NT2/D1 (cell line): ENCODE results near the gene QPRT.
"Not testable (repeated sequence)": the region's sequence is repeated elsewhere in the genome, so short reads cannot be mapped to it uniquely, and the experiment has no call there.

Source experiments
- DNase-seq: peaks from one replicate; pipeline ENCODE4 v3.0.0-alpha.2; 2011; ENCODE audit warnings: low read depth, low spot score
- H3K27me3 ChIP-seq: 2 replicates; pipeline ENCODE4 v1.6.0; 2011; ENCODE audit warnings: mild to moderate bottlenecking; ENCODE audit not compliant: insufficient read length, insufficient read depth
- H3K36me3 ChIP-seq: 2 replicates; pipeline ENCODE4 v1.6.1; 2011; ENCODE audit warnings: mild to moderate bottlenecking, low read length, mixed read lengths; ENCODE audit not compliant: insufficient read depth, insufficient read length
- H3K4me1 ChIP-seq: 2 replicates; pipeline ENCODE4 v1.5.1; 2011; ENCODE audit not compliant: insufficient read depth, insufficient read length
- H3K4me3 ChIP-seq: 2 replicates; pipeline ENCODE4 v1.5.1; 2011; ENCODE audit warnings: low read depth; ENCODE audit not compliant: insufficient read length
- H3K9ac ChIP-seq: 2 replicates; pipeline ENCODE4 v1.6.0; 2011; ENCODE audit warnings: low read depth; ENCODE audit not compliant: insufficient read length
- H3K9me3 ChIP-seq: 2 replicates; pipeline ENCODE4 v1.5.1; 2011; ENCODE audit warnings: mild to moderate bottlenecking, low read length; ENCODE audit not compliant: insufficient read depth
- SUZ12 ChIP-seq: IDR thresholded peaks from 2 replicates; pipeline ENCODE4 v1.6.1; 2011; ENCODE audit not compliant: insufficient read length, insufficient read depth; ENCODE audit errors: extremely low read depth
- YY1 ChIP-seq: IDR thresholded peaks from 2 replicates; pipeline ENCODE4 v1.6.1; 2011; ENCODE audit not compliant: insufficient read length, insufficient read depth
- ZNF274 ChIP-seq: IDR thresholded peaks from 2 replicates; pipeline ENCODE4 v1.6.1; 2011; ENCODE audit warnings: mild to moderate bottlenecking, low read depth, low read length

QPRT gene

DNA sequence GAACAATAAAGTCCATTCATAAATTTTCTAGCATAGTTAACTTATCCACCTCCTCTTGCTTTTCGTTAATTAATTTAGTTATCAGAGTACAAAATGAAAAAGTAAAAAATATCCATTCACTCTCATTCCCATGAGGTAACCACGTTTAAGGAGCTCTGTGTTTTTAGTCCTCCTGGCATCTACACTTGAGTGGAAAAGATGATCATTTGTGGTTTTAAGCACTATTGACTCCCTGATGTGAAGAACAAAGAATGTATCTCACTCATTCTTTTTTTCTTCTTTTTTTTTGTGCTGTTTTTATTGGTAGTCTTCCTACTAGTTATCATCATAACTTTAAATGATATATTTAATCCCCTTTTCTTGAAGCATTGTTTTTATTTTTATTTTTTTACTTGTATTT, 26.1 kb downstream of the QPRT start:
- H3K4me1 ChIP-seq, result no peaks in the 10 kb centered on the region
- no peaks in the 10 kb centered on the region for H3K36me3 ChIP-seq
- no peak for TF ChIP-seq YY1
- H3K9me3 ChIP-seq, result no peaks in the 10 kb centered on the region
- no peaks in the 10 kb centered on the region for H3K27me3 ChIP-seq
- no peak overlapping the region for H3K9ac ChIP-seq
- no peak overlapping the region for H3K4me3 ChIP-seq
- no peak for DNase-seq

DNA sequence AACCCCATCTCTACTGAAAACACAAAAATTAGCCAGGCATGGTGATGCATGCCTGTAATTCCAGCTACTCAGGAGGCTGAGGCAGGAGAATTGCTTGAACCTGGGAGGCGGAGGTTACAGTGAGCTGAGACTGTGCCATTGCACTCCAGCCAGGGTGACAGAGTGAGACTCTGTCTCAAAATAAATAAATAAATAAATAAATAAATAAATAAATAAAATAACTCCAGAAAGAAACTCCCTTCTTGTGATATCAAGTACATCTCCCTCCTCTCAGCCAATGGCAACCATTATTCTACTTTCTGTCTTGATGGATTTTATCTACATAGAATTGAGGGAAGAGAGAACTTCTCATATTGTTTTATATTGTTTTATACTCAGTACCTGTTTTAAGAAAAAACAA, 28.2 kb downstream of the QPRT start:
- not testable (repeated sequence) for H3K36me3 ChIP-seq, H3K27me3 ChIP-seq, H3K9me3 ChIP-seq, DNase-seq, H3K9ac ChIP-seq, H3K4me3 ChIP-seq, H3K4me1 ChIP-seq

DNA sequence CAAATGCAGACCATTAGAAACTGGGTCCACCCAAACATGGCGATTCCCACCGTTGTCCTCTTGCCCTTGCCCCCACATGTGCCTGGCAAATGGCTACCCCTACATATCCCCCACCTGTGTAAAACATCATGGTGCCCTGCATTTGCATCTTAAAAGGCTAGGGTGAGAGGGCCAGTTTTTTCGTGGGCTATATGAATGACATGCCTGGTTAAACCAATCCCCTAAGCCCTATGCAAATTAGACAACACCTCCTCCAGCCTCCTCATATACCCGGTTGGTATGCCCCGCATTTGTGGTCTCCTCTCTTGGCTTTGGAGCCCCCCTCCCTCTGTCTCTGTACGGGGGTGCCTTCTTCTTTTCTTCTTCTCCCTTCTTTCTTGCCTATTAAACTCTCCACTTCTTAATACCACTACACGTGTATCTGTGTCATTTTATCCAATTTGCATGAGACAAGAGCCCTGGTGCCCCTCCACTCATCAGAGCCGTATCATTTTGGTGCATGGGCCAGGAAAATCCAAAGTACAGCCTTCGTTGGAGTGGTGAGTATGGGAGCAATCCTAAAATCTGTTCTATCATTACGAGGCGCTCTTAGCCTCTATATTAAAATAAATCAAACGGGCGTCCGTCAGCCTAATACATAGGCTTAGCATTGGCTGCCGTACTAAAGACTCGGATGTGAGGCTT, 30.1 kb downstream of the QPRT start:
- DNase-seq, result peak; percentile 74
- Histone ChIP-seq H3K4me1 (no peaks in the 10 kb centered on the region), H3K36me3 (peaks cover 21% of the 10 kb centered on the region), H3K27me3 (no peaks in the 10 kb centered on the region), H3K4me3 (peak overlapping the region; percentile 59), H3K9me3 (no peaks in the 10 kb centered on the region), H3K9ac (peak overlapping the region; percentile 73)
- TF ChIP-seq ZNF274 (no peak), YY1 (peak; percentile 20), SUZ12 (no peak)

- H3K27me3 ChIP-seq, result not testable (repeated sequence)
These were observed 30.7 kb downstream of the QPRT start for GRCh38 chr16:29709657-29710056.

DNA sequence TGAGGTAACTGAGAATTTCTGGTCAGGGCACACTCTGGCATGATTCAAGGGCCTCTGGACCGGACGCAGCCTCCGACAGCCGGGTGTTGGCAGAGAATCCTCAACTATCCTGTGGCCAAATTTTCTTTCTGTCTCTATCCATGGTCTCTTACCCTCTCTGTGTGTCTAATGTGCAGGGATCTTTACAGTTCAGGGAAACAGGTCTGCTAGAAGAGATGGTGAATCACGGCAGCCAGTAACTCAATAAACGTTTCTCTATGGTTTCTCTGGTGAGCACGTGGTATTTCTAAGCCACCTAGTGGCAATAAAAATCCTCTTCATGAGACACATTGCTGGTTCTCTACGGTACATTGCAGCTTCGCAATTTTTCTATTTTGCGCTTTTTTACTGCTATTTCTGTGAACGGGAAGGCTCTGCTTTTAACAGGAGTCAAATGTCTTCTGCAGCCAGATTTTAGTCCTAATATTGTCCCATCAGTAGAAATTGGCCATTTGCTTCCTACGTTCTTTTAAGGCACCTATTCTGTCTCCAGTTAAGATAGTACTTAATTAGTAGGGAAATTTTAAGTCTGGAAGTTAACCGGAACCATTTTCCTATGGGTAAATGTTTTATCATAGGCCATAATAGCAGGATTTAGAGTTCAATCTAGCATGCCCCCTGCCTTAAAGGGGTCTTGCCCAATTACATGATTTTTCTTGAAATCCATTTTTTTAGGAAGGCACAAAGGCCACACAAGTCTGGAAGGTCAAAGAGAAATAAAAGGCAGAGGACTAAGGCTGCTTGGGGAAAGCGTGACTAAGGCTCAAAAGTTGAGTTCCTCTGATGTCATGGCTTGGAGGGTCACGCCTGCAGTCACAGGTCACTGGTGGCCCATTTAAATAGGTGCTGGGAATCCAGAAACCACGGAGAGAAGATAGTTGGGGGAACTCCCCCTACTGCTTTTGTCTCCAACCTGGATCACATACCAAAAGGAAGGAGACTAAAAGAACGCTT, 31.5 kb downstream of the QPRT start:
- Histone ChIP-seq H3K4me1 (no peaks in the 10 kb centered on the region), H3K9ac (peak overlapping the region; percentile 68), H3K27me3 (no peaks in the 10 kb centered on the region), H3K4me3 (peak overlapping the region; percentile 59), H3K9me3 (no peaks in the 10 kb centered on the region), H3K36me3 (peaks cover 31% of the 10 kb centered on the region)
- DNase-seq, result no peak
- no peak for TF ChIP-seq YY1
- no peak for TF ChIP-seq ZNF274
- TF ChIP-seq SUZ12, result no peak

More at GRCh38 chr16:29709657-29710056, 30.7 kb downstream of the QPRT start:
- peak overlapping the region; percentile 73 for H3K9ac ChIP-seq
- not testable (repeated sequence) for H3K4me1 ChIP-seq, H3K9me3 ChIP-seq, DNase-seq
- H3K36me3 ChIP-seq, result peaks cover 25% of the 10 kb centered on the region
- H3K4me3 ChIP-seq, result peak overlapping the region; percentile 59

DNA sequence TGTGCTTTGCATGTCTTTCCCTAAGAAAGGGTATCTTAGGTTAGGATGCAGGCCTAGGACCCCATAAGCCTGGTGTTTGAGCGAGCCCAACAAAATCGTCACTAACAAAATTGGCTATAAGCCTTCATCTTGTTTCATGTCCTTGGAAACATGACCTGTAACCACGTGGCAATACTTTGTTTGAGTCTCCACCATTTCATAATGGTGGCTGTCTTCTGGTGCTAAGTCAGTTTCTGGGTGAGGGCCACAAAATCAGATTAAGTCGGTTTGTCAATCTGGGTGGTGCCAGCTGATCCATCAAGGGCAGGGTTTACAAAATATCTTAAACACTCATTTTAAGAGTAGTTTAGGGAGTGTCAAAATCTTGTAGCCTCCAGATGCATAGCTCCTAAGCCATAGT, 33.8 kb downstream of the QPRT start:
- Histone ChIP-seq H3K4me3 (no peak overlapping the region), H3K36me3 (peaks cover 43% of the 10 kb centered on the region), H3K9me3 (no peaks in the 10 kb centered on the region), H3K27me3 (no peaks in the 10 kb centered on the region), H3K4me1 (no peaks in the 10 kb centered on the region), H3K9ac (no peak overlapping the region)
- no peak for DNase-seq
- TF ChIP-seq ZNF274 (no peak), SUZ12 (no peak), YY1 (no peak)

- H3K9ac ChIP-seq, result no peak overlapping the region
- no peaks in the 10 kb centered on the region for H3K4me1 ChIP-seq
- TF ChIP-seq ZNF274 (no peak), YY1 (no peak), SUZ12 (no peak)
- no peak overlapping the region for H3K4me3 ChIP-seq
- H3K9me3 ChIP-seq, result no peaks in the 10 kb centered on the region
- no peaks in the 10 kb centered on the region for H3K27me3 ChIP-seq
- peaks cover 46% of the 10 kb centered on the region for H3K36me3 ChIP-seq
- no peak for DNase-seq
These were observed 35.4 kb downstream of the QPRT start for GRCh38 chr16:29714396-29714795.
